ENCODE data around the gene OR6P1.

GRCh38 chr1:158537609-158538008, 32.8 kb downstream of the OR6P1 start:
- TF ChIP-seq CTCF (IDR thresholded peaks at IDR 0.05) (no peak), POLR2A (IDR thresholded peaks at IDR 0.05) (no peak)
